Stromal cell of bone marrow (primary cell): ENCODE measurements around the gene PTPN7.

Experiments used
- DNase-seq: peaks from one replicate; pipeline ENCODE4 v3.0.0-alpha.2; 2012; ENCODE audit warnings: low read depth

PTPN7 gene

GRCh38 chr1:202106340-202107254 lies 53.8 kb downstream of the PTPN7 start:
- DNase-seq, result no peak

DNA sequence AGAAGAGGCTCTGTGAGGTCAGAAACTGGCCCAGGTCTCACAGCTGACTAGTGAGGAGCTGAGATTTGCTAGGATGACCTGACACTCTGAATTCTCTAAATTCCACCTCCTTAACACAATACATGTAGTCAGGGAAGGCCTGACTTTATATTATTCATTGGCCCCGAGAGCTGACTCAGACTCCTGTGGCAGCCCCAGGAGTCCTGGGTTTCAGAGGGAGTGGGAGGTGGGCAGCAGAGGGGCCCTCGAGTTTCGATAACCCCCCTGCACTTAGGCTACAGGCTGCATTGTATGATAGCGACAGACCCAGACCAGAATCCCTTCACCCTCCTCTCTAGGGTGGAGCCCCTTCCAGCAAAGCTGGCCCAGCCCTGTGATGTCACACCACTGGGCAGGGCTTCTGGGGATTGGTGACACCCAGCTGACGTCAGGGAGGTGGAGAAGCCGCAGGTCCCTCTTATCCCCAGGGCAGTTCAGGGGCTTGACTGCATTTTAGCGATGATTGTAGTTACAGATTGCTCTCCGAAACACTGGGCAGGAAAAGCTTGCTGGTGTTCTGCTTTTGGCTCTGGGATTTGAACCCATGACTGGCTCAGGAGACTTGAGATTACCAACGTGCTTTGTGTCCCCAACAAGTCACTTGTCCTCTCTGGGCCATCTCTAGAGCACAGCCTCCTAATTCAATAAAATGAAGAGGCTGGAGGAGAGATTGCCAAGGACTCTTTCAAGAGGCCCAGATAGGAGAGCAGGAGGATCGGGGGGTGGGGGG lies 54.6 kb downstream of the PTPN7 start:
- no peak for DNase-seq

GRCh38 chr1:202104073-202104472 lies 56.3 kb downstream of the PTPN7 start:
- DNase-seq, result no peak

- DNase-seq, result no peak
Measured at GRCh38 chr1:202101184-202101583, 59.2 kb downstream of the PTPN7 start.
